GM23248 (cell line): ENCODE results near the gene GULP1. TPM values are rescaled to one million over a fixed set of nuclear protein-coding genes. Genes with fewer than 3 reads are reported as not detected.
A peak's percentile ranks its signal among the peaks of the same experiment; 100 is the strongest.
"Not testable (repeated sequence)": the region's sequence is repeated elsewhere in the genome, so short reads cannot be mapped to it uniquely, and the experiment has no call there.

Experiments used
- DNase-seq: peaks from one replicate; pipeline ENCODE4 v3.0.0-alpha.2; 2015
- H2AFZ ChIP-seq: fragments of 200-600 bp; sonication (generic); 2 replicates; pipeline ENCODE4 v1.6.1; 2016; ENCODE audit warnings: antibody characterized with exemption
- H3F3A ChIP-seq: fragments of 200-600 bp; sonication (generic); 2 replicates; pipeline ENCODE4 v1.6.1; 2016; ENCODE audit warnings: mild to moderate bottlenecking, antibody characterized with exemption, mixed run types; ENCODE audit not compliant: insufficient read depth
- H3K27ac ChIP-seq: fragments of 200-600 bp; sonication (generic); 2 replicates; pipeline ENCODE4 v1.5.1; 2016; ENCODE audit warnings: mild to moderate bottlenecking
- H3K27me3 ChIP-seq: fragments of 200-600 bp; sonication (generic); replicated peaks from 2 replicates; pipeline ENCODE4 v1.6.1; 2016; ENCODE audit warnings: mild to moderate bottlenecking; ENCODE audit not compliant: insufficient read depth
- H3K36me3 ChIP-seq: fragments of 200-600 bp; sonication (generic); 2 replicates; pipeline ENCODE4 v1.6.1; 2016; ENCODE audit warnings: low read depth, mild to moderate bottlenecking
- H3K4me1 ChIP-seq: fragments of 200-600 bp; sonication (generic); 2 replicates; pipeline ENCODE4 v1.6.1; 2016; ENCODE audit warnings: mild to moderate bottlenecking; ENCODE audit not compliant: insufficient read depth
- H3K4me2 ChIP-seq: fragments of 200-600 bp; sonication (generic); one replicate; pipeline ENCODE4 v1.6.1; 2016; ENCODE audit warnings: mild to moderate bottlenecking; ENCODE audit not compliant: unreplicated experiment
- H3K4me3 ChIP-seq: fragments of 200-600 bp; sonication (generic); 2 replicates; pipeline ENCODE4 v1.5.1; 2016; ENCODE audit warnings: mild to moderate bottlenecking
- H3K79me2 ChIP-seq: fragments of 200-600 bp; sonication (generic); 2 replicates; pipeline ENCODE4 v1.6.1; 2016; ENCODE audit warnings: mild to moderate bottlenecking; ENCODE audit not compliant: insufficient read depth
- H3K9ac ChIP-seq: fragments of 200-600 bp; sonication (generic); 2 replicates; pipeline ENCODE4 v1.6.1; 2016; ENCODE audit warnings: mild to moderate bottlenecking
- H3K9me2 ChIP-seq: fragments of 200-600 bp; sonication (generic); 2 replicates; pipeline ENCODE4 v1.6.1; 2016; ENCODE audit warnings: mixed run types, mild to moderate bottlenecking, moderate library complexity; ENCODE audit not compliant: insufficient read depth
- H3K9me3 ChIP-seq: fragments of 200-600 bp; sonication (generic); one replicate; pipeline ENCODE4 v1.6.1; 2017; ENCODE audit warnings: low read depth
- H4K20me1 ChIP-seq: fragments of 200-600 bp; sonication (generic); 2 replicates; pipeline ENCODE4 v1.6.0; 2016; ENCODE audit not compliant: insufficient read depth
- EZH2 ChIP-seq: fragments of 200-600 bp; sonication (generic); IDR thresholded peaks from 2 replicates; pipeline ENCODE4 v1.6.1; 2018; ENCODE audit warnings: antibody characterized with exemption, mild to moderate bottlenecking; ENCODE audit not compliant: insufficient read depth, poor library complexity, severe bottlenecking
- EZH2phosphoT487 ChIP-seq: fragments of 200-600 bp; sonication (generic); IDR thresholded peaks from 2 replicates; pipeline ENCODE4 v1.6.1; 2018; ENCODE audit warnings: antibody characterized with exemption, moderate library complexity, mild to moderate bottlenecking, low read depth; ENCODE audit not compliant: insufficient read depth
- WGBS, 2 experiments: methylation state at CpG; one replicate each; pipeline ENCODE4 v1.1.6; 2015 to 2017; ENCODE audit warnings: low lambda C conversion rate in 2 of 2, low coverage in 1 of 2; ENCODE audit errors: missing lambda C conversion rate in 2 of 2; 5-methylcytosine and 5-hydroxymethylcytosine counted together
- in situ Hi-C: fragments of 300-500 bp; cut with MboI; formaldehyde crosslinking; loops from 2 replicates; pipeline ENCODE4 v1.15.0; 2020
- polyA plus RNA-seq: library from polyadenylated mRNA; unstranded; fragments of >200 nt; fragmentation: Nextera tagmentation; extraction: Ambion mirVana; gene quantifications from 2 replicates; pipeline ENCODE4 v1.2.1, GENCODE V29; 2016
- total RNA-seq: library from RNA; depleted of rRNA; stranded (reverse); fragments of >200 nt; shearing (Covaris generic); gene quantifications from 2 replicates; pipeline ENCODE4 v1.2.3, GENCODE V29; 2014

Gene GULP1
- total and polyA plus RNA-seq, 2 experiments from 2014 or later, result 6.1 to 11.9 TPM

DNA sequence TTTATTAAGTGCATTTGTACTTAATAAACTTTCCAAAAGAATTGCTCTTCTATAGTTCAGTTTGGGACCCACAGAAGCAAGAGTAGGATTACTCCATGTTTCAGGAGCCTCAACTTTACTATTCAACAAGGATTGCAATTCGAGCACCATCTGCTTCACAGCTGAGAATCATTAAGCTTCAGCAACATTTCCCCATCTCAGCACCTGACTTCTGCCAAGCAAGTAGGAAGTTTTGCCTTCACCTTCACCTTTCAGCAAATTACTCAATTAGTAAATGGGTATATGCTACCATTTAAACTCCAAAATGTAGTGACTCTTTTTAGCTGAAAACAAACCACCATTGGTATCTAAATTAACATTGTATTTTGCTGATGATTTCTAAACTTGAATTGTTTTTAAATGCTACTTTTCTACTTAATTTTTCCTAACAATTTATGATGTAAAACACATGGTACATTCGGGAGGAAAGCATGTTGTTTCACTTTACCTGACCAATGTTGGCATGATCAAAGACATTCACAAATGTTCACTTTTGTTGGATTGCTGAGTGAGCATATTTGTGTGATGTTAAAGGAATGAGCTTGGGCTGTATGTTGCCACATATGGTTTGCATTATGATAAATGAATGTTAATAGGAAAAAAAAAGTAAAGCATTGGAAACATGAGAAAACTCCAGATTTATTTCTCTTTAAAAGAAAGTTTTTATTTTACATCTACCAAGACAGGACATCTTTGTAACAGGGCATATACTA, 159.2 kb downstream of the GULP1 start:
- Histone ChIP-seq H3K79me2 (no peaks in the 10 kb centered on the region), H3K27me3 (no peaks in the 10 kb centered on the region), H4K20me1 (no peaks in the 10 kb centered on the region), H3K4me3 (no peak overlapping the region), H3K4me1 (peaks cover 9% of the 10 kb centered on the region; the same call in 1 of the 2 replicates), H3K9ac (no peak overlapping the region), H2AFZ (no peak overlapping the region), H3K36me3 (no peaks in the 10 kb centered on the region), H3K9me2 (no peaks in the 10 kb centered on the region), H3K4me2 (no peak overlapping the region), H3K9me3 (no peaks in the 10 kb centered on the region), H3F3A (no peaks in the 10 kb centered on the region), H3K27ac (no peak overlapping the region)
- in situ Hi-C loops, result no loop called here
- peak; percentile 54 for DNase-seq
- 9 to 15% methylated on average over 2 of the region's 2 CpGs for WGBS, 2 experiments
- no peak for TF ChIP-seq EZH2phosphoT487
- TF ChIP-seq EZH2, result no peak

DNA sequence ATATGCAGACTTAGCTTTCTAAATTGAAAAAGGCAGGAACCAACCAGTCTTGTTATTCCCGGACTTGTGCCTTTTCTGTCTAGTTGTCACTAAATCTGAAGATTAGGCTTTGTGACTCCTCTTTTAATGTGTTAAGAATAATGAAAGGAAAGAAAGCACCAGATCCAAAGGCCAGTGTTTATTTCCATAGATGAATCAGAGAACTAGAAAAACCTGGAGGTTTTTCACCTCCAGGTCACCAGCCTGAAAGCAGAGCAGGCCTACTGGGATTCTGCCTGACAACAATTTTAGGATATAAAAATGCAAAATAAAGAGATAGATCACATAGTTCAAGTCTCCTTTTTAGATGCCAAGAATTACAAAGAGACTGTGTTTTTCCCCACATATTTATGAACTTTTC, 160.4 kb downstream of the GULP1 start:
- Histone ChIP-seq H3F3A (no peaks in the 10 kb centered on the region), H3K4me1 (peaks cover 9% of the 10 kb centered on the region; the same call in 1 of the 2 replicates), H3K9me2 (no peaks in the 10 kb centered on the region), H3K79me2 (no peaks in the 10 kb centered on the region), H3K36me3 (no peaks in the 10 kb centered on the region), H3K9me3 (no peaks in the 10 kb centered on the region), H2AFZ (no peak overlapping the region), H3K4me3 (no peak overlapping the region), H3K9ac (no peak overlapping the region), H3K27me3 (no peaks in the 10 kb centered on the region), H4K20me1 (no peaks in the 10 kb centered on the region), H3K4me2 (no peak overlapping the region), H3K27ac (no peak overlapping the region)
- TF ChIP-seq EZH2, result no peak
- no peak for TF ChIP-seq EZH2phosphoT487
- in situ Hi-C loops, result no loop called here
- no peak for DNase-seq
- WGBS, 2 experiments, result 94 to 96% methylated on average over 1 of the region's 1 CpG

DNA sequence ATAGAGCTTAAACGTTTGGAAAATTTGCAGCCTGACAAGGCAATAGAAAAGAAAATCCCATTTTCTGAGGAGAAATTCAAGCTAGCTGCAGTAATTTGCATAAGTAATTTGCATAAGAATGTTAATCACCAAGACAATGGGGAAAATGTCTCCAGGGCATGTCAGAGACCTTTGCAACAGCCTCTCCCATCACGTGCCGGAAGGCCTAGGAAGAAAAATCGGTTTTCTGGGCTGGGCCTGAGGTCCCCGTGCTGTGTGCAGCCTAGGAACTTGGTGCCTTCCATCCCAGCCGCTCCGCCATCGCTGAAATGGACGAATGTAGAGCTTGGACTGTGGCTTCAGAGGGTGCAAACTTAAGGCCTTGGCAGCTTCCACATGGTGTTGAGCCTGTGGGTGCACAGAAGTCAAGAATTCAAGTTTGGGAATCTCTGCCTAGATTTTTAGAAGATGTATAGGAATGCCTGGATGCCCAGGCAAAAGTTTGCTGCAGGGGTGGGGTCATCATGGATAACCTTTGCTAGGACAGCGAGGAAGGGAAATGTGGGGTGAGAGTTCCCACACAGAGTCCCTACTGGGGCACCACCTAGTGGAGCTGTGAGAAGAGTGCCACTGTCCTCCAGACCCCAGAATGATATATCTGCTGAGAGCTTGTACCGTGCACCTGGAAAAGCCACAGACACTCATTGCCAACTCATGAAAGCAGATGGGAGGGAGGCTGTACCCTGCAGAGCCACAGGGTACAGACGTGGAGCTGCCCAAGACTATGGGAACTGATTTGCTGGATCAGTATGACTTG, 164.6 kb downstream of the GULP1 start:
- Histone ChIP-seq H3K4me3 (no peak overlapping the region), H3K27me3 (no peaks in the 10 kb centered on the region), H4K20me1 (no peaks in the 10 kb centered on the region), H3K4me2 (no peak overlapping the region), H3K79me2 (no peaks in the 10 kb centered on the region), H3K36me3 (no peaks in the 10 kb centered on the region), H3K9me3 (no peaks in the 10 kb centered on the region), H3K9ac (no peak overlapping the region), H3K27ac (no peak overlapping the region), H2AFZ (no peak overlapping the region), H3K4me1 (peaks cover 3% of the 10 kb centered on the region; the same call in 1 of the 2 replicates), H3K9me2 (no peaks in the 10 kb centered on the region; the same call in 1 of the 2 replicates), H3F3A (no peaks in the 10 kb centered on the region)
- TF ChIP-seq EZH2 (no peak), EZH2phosphoT487 (no peak)
- WGBS, 2 experiments, result 82 to 83% methylated on average over 12 of the region's 12 CpGs
- in situ Hi-C loops, result no loop called here
- DNase-seq, result no peak

DNA sequence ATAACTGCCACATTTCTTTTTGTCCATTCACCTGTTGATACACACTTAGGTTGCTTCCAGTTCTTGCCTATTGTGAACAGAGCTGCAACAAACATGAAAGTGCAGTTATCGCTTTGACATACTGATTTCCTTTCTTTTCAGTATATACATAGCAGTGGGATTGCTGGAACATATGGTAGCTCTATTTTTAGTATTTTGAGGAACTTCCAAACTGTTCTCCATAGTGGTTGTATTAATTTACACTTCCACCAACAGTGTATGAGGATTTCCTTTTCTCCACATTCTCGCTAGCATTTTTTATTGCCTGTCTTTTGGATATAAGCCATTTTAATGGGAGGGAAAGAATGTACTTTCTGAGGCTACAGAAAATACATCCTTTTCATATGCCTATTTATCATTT, 167.4 kb downstream of the GULP1 start:
- no peak for DNase-seq
- H3K9ac ChIP-seq, result no peak overlapping the region
- no peaks in the 10 kb centered on the region; the same call in 1 of the 2 replicates for H3K9me2 ChIP-seq
- 83 to 93% methylated on average over 2 of the region's 2 CpGs for WGBS, 2 experiments
- no peaks in the 10 kb centered on the region for H3K27me3 ChIP-seq
- H3K79me2 ChIP-seq, result no peaks in the 10 kb centered on the region
- H3K36me3 ChIP-seq, result no peaks in the 10 kb centered on the region
- no peak overlapping the region for H2AFZ ChIP-seq
- H3K4me1 ChIP-seq, result no peaks in the 10 kb centered on the region
- H3K4me3 ChIP-seq, result no peak overlapping the region
- no peaks in the 10 kb centered on the region for H4K20me1 ChIP-seq
- H3K4me2 ChIP-seq, result no peak overlapping the region
- no peaks in the 10 kb centered on the region for H3K9me3 ChIP-seq
- H3F3A ChIP-seq, result no peaks in the 10 kb centered on the region
- TF ChIP-seq EZH2 (no peak), EZH2phosphoT487 (no peak)
- no peak overlapping the region for H3K27ac ChIP-seq
- in situ Hi-C loops, result no loop called here

DNA sequence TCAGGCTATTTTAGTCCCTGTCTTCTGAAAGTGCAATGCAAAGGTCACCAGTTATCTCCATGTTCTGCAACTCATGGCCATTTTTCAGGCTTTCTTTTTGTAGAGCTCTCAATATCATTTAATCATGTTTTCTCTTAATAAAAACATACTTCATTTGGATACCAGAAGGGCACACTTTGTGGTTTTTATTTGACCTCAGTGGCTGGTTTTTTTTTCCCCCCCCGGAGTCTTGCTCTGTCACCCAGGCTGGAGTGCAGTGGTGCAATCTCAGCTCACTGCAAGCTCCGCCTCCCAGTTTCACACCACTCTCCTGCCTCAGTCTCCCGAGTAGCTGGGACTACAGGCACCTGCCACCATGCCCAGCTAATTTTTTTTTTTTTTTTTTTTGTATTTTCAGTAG, 174.4 kb downstream of the GULP1 start:
- H3K4me3 ChIP-seq, DNase-seq, H4K20me1 ChIP-seq, H3K27ac ChIP-seq, in situ Hi-C loops, H3F3A ChIP-seq, H3K36me3 ChIP-seq, H3K4me1 ChIP-seq, H3K9me3 ChIP-seq, H3K9me2 ChIP-seq, H3K9ac ChIP-seq, H2AFZ ChIP-seq, H3K4me2 ChIP-seq, H3K79me2 ChIP-seq, H3K27me3 ChIP-seq: not testable (repeated sequence)
- WGBS, 2 experiments, result 67 to 72% methylated on average over 3 of the region's 3 CpGs
